T-helper 2 cell treated with Interferon-gamma antibody and Interleukin-4, amounts not matched to agents 100 ng/mL and 5 ng/mL, for 36 hours (primary cell): ENCODE data around the gene CFAP77. TPM values are rescaled to one million over a fixed set of nuclear protein-coding genes. Genes with fewer than 3 reads are reported as not detected.

Experiments used
- intact Hi-C: fragments of 100-400 bp; cut with micrococcal nuclease; formaldehyde crosslinking; loops from one replicate; pipeline ENCODE4 v1.15.1; 2023
- total RNA-seq: library from RNA; stranded (reverse); gene quantifications from 2 replicates; pipeline ENCODE4 v1.2.3, GENCODE V29; 2022

Gene CFAP77
- total RNA-seq, 1 donor from 2014 or later: not detected

GRCh38 chr9:132590318-132591182 is 180.5 kb downstream of the CFAP77 start:
- intact Hi-C loops: no loop called here

DNA sequence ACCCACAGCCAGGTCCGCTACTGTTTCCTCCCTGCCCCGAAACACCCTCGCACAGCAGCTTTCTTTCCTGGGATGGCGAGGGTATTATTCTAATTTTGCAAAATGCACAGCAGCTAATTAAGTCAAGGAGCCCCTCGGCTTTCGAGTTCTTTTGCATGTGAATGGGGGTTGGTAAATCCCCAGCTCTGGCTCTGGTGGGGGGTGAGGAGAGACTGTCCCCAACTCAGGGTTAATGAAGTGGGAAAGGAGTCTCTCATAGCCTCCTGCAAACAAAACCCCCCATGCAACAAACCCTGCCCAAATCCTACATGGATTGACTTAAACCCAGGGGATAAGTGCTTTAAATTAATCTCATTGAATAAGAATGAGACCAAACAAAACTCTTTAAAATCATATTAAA is 181.2 kb downstream of the CFAP77 start:
- intact Hi-C loops: no loop called here

- intact Hi-C loops: no loop called here
Observed at GRCh38 chr9:132591751-132592314, 181.8 kb downstream of the CFAP77 start.

DNA sequence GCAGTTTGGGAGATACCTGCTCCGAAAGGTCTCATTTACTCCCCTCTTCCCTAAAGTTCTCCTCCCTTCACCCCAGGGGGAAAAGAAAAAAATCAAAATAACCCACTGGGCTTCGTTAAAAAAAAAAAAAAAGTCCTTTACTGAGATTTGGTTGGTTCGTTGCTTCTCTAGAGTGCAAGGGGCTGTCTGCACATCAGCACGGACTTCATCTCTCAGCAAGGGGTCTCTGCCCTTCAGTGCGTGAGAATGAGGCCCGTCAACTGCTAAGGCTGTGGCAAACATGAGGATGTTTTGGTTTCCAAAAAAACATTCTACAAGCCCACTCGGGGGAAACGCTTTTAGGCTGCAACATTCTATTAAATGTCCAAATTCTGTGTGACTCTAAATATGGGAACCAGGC is 182.4 kb downstream of the CFAP77 start:
- intact Hi-C loops: no loop called here

GRCh38 chr9:132594412-132594811 is 184.4 kb downstream of the CFAP77 start:
- intact Hi-C loops: no loop called here

DNA sequence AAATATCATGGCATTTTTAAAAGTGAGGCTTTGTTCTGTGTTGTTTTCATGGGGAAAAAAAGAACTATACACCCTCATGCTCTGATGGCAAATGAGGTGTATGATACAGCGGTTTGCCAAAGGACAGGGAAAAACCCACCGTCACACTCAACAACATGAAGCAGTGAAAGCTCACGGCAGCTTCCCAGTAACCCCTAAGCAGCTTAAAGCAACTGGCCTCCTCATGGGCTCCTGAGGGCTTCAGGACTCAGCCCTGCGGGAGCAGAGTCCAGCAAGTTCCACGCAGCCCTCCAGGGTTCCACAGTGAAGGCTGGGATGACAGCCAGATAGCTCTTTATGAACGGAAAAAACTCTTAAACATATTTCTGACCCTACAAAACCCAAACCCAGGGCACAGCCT is 185.3 kb downstream of the CFAP77 start:
- intact Hi-C loops: no loop called here

DNA sequence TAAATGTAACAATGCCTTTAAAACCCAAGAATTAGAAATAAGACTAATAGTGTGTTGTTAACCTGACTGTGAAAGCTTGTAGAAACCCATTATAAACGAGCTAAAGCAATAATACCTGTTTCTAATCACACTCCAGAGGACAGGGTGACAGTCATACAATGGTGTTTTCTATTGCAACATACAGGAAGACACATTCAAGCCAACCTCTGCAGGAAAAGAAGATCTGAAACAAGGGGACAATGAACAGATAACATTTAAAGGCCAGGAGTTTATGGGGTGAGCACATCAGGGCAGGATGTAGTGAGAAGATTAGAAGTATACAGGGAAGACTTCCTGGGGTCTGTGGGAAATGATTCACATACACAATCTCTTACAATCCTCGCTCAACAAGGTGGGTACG is 186.2 kb downstream of the CFAP77 start:
- intact Hi-C loops: no loop called here

DNA sequence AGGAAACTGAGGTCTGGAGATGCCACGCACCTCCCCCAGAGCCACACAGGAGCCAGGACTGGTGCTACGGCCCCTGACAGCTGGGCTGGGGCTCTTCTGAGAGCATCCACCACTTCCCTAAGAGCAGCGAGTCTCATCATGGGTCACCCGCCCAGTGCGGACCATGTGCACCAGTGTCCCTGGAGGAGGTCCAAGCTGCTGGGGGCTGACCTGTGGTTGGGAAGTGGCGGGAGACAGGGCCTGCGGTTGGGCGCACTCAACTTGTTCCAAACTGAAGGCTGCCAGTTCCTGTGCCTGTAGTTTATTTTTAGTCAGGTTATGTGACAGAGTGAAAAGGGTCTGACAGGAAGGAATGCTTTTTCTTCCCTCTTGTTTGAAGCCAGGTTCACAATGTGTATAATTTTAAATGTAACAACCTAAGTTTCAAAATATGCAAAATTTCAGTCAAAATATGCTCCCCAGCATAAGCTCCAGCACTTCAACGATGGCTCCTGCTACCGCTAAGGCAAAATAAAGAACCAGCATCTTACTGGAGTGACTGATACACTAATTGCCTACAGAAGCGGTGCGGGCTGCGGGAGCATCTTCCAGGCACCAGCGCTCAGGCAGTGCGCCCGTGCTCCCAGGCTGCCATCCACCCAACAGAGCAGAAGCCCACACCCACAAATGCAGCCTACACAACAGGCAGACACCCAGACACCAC is 187.2 kb downstream of the CFAP77 start:
- intact Hi-C loops: no loop called here

DNA sequence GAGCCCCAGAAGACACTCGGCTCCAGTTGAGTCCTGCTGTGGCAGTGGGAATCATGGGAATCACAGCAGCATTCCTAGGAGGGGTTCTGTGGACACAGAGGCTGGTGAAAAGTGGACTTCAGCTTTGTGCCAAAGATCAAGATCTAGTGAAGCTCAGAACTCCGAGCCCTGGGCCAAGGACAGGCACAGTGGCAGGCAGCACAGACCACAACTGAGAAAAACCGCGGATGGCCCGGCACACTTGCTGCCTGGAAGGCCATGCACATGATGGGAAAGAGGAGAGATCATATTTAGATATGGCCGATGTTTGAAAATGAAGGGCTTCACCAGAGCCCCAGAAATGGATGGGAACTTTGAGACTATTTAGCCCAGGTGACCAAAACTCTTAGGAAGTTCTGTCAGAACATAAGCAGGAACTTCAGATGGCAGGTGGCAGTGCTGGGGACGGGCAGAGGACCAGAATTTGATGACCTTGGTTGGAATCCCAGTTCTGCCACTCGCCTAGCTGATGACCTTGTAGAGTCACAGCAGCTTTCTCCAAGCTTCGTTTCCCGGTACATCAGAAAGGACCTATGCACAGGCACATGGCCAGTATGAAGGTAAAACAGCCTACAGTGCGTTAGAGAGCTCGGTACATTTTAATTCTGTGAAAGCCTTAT is 190.4 kb downstream of the CFAP77 start:
- intact Hi-C loops: no loop called here

DNA sequence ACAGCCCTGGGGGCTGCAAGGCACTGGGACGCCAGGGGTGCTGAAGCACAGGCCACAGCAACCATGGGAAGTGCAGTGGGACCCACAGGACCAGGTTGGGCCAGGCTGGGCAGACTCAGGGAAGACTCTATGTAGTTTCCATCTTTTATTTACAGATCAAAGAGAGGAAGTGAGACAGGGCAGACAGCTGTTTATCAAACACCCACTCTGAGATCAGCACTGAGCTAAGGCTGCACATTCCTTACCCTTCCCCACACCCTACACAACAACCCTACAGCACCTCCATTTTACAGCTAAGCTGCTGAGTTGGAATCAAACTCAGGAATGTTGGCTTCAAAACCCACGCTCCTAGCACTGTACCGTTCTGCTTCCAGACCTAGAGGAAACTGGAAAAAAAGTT is 192.2 kb downstream of the CFAP77 start:
- intact Hi-C loops: no loop called here

- intact Hi-C loops: no loop called here
Observed at GRCh38 chr9:132605387-132605786, 195.4 kb downstream of the CFAP77 start.

DNA sequence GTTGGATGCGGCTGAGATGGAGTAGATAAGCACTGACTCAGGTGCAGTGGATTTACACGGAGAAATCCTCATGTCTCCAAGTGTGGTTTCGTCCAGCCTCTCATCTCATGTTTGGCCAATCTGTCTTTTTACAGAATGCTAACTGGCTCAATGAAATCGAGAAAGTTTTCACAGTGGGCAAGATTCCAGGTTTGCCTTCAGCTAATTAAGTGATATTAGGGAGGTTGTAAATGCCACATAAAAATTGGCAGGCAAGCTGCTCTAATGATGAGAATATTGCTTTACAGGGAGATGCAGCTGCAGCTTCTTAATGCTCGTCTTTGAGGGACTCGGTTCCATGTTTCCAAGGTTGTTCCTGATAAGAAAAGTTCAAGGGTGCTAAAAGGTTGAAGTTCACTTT is 196.1 kb downstream of the CFAP77 start:
- intact Hi-C loops: no loop called here

DNA sequence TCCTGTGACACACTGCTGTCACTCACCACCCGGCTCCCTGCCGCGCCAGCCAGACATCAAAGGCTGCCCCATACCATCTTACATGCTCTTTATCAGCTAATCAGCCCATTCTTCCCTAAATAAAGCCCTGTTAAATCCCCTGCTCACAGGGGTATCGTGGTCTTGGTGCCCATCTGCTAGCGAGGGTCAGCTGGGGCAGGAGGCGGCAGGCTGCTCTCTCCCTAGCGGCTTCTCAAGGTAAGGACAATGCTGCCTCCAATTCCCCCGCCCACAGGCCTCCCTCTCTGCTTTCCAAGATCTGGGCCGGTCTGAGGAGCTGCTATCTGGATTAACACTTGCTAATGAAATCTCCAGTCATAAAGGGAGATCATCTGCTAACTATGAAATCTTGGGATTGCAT is 199.2 kb downstream of the CFAP77 start:
- intact Hi-C loops: no loop called here

DNA sequence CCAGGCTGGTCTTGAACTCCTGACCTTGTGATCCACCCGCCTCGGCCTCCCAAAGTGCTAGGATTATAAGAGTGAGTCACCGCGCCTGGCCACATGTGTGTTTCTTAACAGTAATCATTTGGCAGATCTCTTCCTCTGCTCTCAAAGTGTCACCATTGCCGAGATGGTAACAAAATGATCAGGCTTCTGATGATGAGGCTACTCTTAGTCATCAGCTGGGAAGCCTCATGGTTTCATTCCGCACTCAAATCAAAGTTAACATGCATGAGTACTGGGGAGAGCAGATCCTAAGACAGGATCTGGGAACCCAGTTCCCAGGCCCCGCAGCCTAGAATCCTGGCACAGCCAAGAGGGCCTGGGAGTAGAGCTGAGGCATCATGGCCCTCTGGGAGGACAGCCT is 199.8 kb downstream of the CFAP77 start:
- intact Hi-C loops: no loop called here

GRCh38 chr9:132610661-132611060 is 200.7 kb downstream of the CFAP77 start:
- intact Hi-C loops: no loop called here

GRCh38 chr9:132614324-132614723 is 204.3 kb downstream of the CFAP77 start:
- intact Hi-C loops: no loop called here

GRCh38 chr9:132615774-132616173 is 205.8 kb downstream of the CFAP77 start:
- intact Hi-C loops: no loop called here

DNA sequence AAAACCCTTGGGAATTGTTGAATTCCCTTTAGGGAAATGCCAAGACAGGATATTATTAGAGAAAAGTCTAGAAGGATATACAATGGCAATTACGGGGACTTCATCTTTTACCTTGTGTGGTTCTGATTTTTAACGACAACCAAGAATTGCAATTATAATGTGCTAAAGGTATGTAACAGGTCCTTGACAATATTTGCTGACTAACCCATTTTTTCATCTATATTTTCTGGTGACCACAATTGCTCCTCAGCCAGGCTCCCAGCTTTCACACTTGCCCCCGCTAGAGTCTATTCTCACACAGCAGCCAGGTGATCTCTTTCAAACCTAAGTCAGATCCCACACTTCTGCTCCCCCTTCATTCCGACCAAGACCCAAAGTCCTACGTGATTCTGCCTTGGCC is 206.7 kb downstream of the CFAP77 start:
- intact Hi-C loops: no loop called here

DNA sequence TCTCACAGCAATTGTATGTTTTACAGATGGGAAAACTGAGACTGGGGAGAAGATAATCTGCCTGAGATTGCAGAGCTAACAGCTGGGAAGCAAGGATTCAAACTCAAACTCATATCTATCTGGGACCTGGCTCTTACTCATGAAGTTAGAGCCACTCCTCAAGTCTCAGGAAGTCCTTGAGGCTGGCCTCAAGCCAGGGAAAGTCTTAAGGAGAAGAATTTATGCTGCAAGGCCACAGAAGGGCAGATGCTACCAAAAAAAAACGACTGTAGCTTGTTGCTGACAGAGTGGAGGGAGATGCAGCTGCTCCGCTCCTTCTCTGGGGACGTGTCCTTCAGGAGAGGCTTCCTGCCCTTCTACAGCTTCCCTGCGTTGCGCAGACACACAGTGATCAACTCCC is 212.1 kb downstream of the CFAP77 start:
- intact Hi-C loops: no loop called here
